Psoas muscle (tissue), 8 donors: ENCODE measurements around the gene PACS1. TPM values are rescaled to one million over a fixed set of nuclear protein-coding genes. Genes with fewer than 3 reads are reported as not detected.

Source experiments
- ATAC-seq, 4 donors: fragments of 200-7000 bp; cut with Tn5 transposase; one replicate each; pipeline ENCODE4 v1.9.1; 2020; ENCODE audit warnings: moderate library complexity in 3 of 4, mild to moderate bottlenecking in 2 of 4
- DNase-seq, 2 donors: peaks; one replicate each; pipeline ENCODE4 v3.0.0-alpha.2; 2020
- H3K27ac ChIP-seq: fragments of 200-600 bp; one replicate; pipeline ENCODE4 v1.8.0; 2022
- H3K27me3 ChIP-seq, 3 donors: fragments of 200-600 bp in 1 of 3; one replicate each; pipeline versions ENCODE4 v1.6.1 to v1.8.0; 2013 to 2022; ENCODE audit warnings: low read length in 2 of 3, mild to moderate bottlenecking in 2 of 3, moderate library complexity in 1 of 3; ENCODE audit not compliant: insufficient read depth in 3 of 3
- H3K36me3 ChIP-seq, 2 donors: fragments of 200-600 bp in 1 of 2; one replicate each; pipeline versions ENCODE4 v1.6.1 to v1.8.0; 2013 to 2022; ENCODE audit warnings: low read depth in 1 of 2, mild to moderate bottlenecking in 1 of 2, moderate library complexity in 1 of 2; ENCODE audit not compliant: insufficient read depth in 1 of 2
- H3K4me1 ChIP-seq: fragments of 200-600 bp; one replicate; pipeline ENCODE4 v1.8.0; 2022
- H3K4me3 ChIP-seq: fragments of 200-600 bp; one replicate; pipeline ENCODE4 v1.8.0; 2022; ENCODE audit warnings: mild to moderate bottlenecking
- H3K9me3 ChIP-seq: fragments of 200-600 bp; one replicate; pipeline ENCODE4 v1.8.0; 2022
- WGBS, 3 donors: extraction: QIAGEN DNeasy Blood & Tissue Kit; methylation state at CpG; one replicate each; pipeline versions ENCODE4 v1.1.6 to v1.1.7; 2013; 5-methylcytosine and 5-hydroxymethylcytosine counted together
- intact Hi-C, 2 donors: fragments of 100-400 bp; cut with DNase I; formaldehyde crosslinking; loops; one replicate each; pipeline versions ENCODE4 v1.11.0 to v1.14.2; 2022
- polyA plus RNA-seq, 3 donors: library from polyadenylated mRNA; stranded (reverse); fragments of 200-250 nt; gene quantifications; one replicate each; pipeline ENCODE4 v1.2.3, GENCODE V29; 2013
- total RNA-seq, 4 donors: library from RNA; stranded (reverse); fragmentation: NEBNext Ultra II Directional in 2 of 4; extraction: Animal tissue kit (Norgen Biotek cat#: 25700) in 2 of 4; gene quantifications; one replicate each; pipeline versions ENCODE4 v1.2.1 to v1.2.4, GENCODE V29; 2021 to 2023
- TF ChIP-seq, protein P1 (sequence below): fragments of 200-600 bp; IDR thresholded peaks from one replicate; pipeline ENCODE4 v1.8.0; 2022; ENCODE audit warnings: antibody characterized with exemption
- donor health status: healthy with polysubstance abuse.
- donor health status: DM: no; HTN: no; CAD: no; lungs with moderate emphysema.
- donor health status: Bipolar disorder and iron deficiency.
- donor health status: healthy.
- donor health status: DM: yes; HTN: yes; CAD: no.
- donor health status: DM: no; HTN: no; CAD: no.
- donor health status: DM: no; HTN: no; CAD: no.
- donor health status: DM: yes; HTN: yes; CAD: no.

The PACS1 gene
- total and polyA plus RNA-seq, 7 donors = 7.4 to 27.8 (median 16.3) TPM

DNA sequence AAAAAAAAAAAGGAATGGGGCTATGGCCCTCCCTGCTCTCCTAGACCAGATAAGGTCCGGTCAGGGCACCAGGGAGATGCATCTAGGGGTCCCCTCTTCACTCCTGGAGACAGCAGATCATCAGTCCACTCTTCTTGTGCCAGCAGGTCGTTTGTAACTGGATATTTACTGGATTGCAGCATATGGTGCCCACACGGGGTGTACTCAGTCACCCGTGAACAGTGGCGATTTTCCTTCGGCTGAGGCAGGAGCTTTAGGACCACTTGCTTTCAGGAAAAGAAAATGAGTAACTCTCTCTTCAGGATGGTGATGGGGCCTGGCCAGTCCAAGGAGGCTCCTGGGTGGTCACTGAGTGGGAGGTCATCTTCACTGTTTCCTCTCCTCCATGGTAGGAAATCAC lies 160.1 kb downstream of the PACS1 start:
- no peak for ATAC-seq
- H3K4me3 ChIP-seq = no peak overlapping the region
- DNase-seq = no peak
- no peak overlapping the region for H3K27ac ChIP-seq
- H3K27me3 ChIP-seq = no peaks in the 10 kb centered on the region
- no peaks in the 10 kb centered on the region for H3K9me3 ChIP-seq
- peaks cover 3 to 61% of the 10 kb centered on the region in 2 donors for H3K36me3 ChIP-seq
- TF ChIP-seq, protein P1, sequence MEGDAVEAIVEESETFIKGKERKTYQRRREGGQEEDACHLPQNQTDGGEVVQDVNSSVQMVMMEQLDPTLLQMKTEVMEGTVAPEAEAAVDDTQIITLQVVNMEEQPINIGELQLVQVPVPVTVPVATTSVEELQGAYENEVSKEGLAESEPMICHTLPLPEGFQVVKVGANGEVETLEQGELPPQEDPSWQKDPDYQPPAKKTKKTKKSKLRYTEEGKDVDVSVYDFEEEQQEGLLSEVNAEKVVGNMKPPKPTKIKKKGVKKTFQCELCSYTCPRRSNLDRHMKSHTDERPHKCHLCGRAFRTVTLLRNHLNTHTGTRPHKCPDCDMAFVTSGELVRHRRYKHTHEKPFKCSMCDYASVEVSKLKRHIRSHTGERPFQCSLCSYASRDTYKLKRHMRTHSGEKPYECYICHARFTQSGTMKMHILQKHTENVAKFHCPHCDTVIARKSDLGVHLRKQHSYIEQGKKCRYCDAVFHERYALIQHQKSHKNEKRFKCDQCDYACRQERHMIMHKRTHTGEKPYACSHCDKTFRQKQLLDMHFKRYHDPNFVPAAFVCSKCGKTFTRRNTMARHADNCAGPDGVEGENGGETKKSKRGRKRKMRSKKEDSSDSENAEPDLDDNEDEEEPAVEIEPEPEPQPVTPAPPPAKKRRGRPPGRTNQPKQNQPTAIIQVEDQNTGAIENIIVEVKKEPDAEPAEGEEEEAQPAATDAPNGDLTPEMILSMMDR = no peak
- no peaks in the 10 kb centered on the region for H3K4me1 ChIP-seq
- 71 to 72% (median 72%) methylated on average over 6 of the region's 6 CpGs for WGBS, 3 donors
- intact Hi-C loops = no loop called here

DNA sequence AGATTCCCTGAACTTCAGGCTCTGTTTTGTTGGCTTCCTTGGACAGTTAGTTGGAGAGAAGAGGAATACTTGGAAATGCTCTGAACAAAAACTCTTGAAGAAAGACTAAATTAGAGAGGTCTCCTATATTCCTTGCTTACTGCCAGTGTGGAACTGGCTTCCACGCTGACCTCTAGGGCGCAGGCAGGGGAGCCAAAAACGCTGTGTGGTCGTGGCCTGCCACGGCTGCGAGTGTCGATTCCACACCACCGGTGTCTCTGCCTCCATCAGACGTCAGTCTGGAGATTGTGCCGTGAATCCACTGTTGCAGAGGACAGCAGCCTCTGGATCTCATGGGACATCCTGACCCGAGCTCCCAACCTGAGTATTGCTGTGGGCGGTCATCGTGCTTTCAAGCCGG lies 160.9 kb downstream of the PACS1 start:
- Histone ChIP-seq H3K9me3 (no peaks in the 10 kb centered on the region), H3K4me3 (no peak overlapping the region), H3K27me3 (no peaks in the 10 kb centered on the region), H3K4me1 (no peaks in the 10 kb centered on the region), H3K36me3 (peaks cover 3 to 69% of the 10 kb centered on the region in 2 donors), H3K27ac (no peak overlapping the region)
- WGBS, 3 donors = 90 to 95% (median 93%) methylated on average over 14 of the region's 14 CpGs
- no peak for DNase-seq
- ATAC-seq = no peak
- intact Hi-C loops = no loop called here
- TF ChIP-seq, protein P1 = no peak

DNA sequence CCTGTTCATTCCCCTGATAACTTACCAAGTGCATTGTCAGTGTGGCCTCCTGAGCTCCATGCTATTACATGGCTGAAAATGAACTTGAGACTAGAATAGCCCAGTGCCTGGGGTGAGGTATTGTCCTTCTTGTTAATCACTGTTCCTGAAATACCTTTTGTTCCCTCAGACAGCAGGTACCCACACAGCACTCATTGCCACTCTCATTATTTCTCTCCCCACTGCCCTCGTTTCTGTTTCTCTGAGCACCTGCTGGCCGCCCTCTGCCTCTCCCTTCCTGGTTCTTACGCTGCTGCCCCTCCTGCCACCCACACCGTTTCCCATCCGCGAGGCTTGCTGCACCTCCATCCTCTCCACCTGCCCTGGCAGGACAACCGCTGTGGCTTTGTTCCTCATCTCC lies 161.5 kb downstream of the PACS1 start:
- 87 to 92% (median 91%) methylated on average over 7 of the region's 7 CpGs for WGBS, 3 donors
- Histone ChIP-seq H3K27me3 (no peaks in the 10 kb centered on the region), H3K9me3 (no peaks in the 10 kb centered on the region), H3K4me3 (no peak overlapping the region), H3K27ac (no peak overlapping the region), H3K36me3 (peaks cover 3 to 74% of the 10 kb centered on the region in 2 donors), H3K4me1 (no peaks in the 10 kb centered on the region)
- DNase-seq (no peak), ATAC-seq (no peak)
- intact Hi-C loops = no loop called here
- TF ChIP-seq, protein P1 = no peak

DNA sequence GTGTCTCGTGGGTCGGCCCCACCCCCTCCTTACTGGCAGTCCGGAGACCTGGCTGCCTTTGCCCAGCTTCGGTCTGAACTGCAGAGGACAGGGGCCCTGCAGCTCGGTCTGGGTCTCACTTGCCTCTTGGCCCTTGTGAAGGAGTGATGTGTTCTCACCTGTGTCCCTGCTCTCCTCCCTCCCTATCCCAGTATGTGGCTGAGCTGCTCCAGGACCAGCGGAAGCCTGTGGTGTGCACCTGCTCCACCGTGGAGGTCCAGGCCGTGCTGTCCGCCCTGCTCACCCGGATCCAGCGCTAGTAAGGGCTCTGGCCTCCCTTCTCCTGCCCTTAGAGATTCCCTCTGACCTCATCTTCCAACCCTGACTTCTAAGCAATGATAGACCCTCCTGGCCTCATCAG lies 162.7 kb downstream of the PACS1 start:
- DNase-seq (no peak), ATAC-seq (peak in 1 of 4 donors; percentile 14)
- H3K9me3 ChIP-seq = no peaks in the 10 kb centered on the region
- H3K27ac ChIP-seq = no peak overlapping the region
- no peaks in the 10 kb centered on the region for H3K4me1 ChIP-seq
- intact Hi-C loops = no loop called here
- no peaks in the 10 kb centered on the region for H3K27me3 ChIP-seq
- H3K36me3 ChIP-seq = peaks cover 3 to 77% of the 10 kb centered on the region in 2 donors
- no peak overlapping the region for H3K4me3 ChIP-seq
- 84 to 93% (median 93%) methylated on average over 11 of the region's 11 CpGs for WGBS, 3 donors
- TF ChIP-seq, protein P1 = no peak

DNA sequence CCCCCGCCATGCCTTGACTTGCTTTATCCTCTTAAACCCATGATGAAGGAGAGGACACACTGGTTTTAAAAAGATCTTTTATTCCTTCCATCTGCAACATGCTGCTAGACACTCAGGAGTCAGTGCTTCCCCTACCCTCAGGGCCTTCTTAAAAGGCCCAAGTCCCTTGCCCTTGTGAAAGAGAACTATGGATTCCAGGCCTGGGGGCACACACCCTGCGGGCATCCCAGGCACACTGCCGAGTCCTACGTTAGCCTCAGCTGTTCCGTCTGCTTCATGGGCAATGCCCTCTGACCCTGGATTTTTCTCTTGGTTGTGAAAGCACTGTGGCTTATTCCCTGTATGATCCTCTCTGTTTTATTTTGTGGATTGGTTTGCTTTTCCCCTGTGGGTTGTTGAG lies 163.2 kb downstream of the PACS1 start:
- TF ChIP-seq, protein P1 = no peak
- intact Hi-C loops = no loop called here
- Histone ChIP-seq H3K27me3 (no peaks in the 10 kb centered on the region), H3K4me3 (no peak overlapping the region), H3K4me1 (no peaks in the 10 kb centered on the region), H3K36me3 (peaks cover 3 to 77% of the 10 kb centered on the region in 2 donors), H3K27ac (no peak overlapping the region), H3K9me3 (no peaks in the 10 kb centered on the region)
- DNase-seq (no peak), ATAC-seq (no peak)
- WGBS, 3 donors = 86 to 94% (median 88%) methylated on average over 5 of the region's 5 CpGs
